Thyroid gland (tissue), 4 donors: ENCODE data around the gene KCNS3.

Source experiments
- POLR2A ChIP-seq, 2 donors: fragments of 450-650 bp; IDR thresholded peaks; one replicate each; pipeline ENCODE4 v1.6.1; 2017; ENCODE audit warnings: antibody characterized with exemption in 2 of 2, mild to moderate bottlenecking in 2 of 2, moderate library complexity in 1 of 2
- TF ChIP-seq, protein P1 (sequence below), 6 experiments: fragments of 200-600 bp in 3 of 6; fragments of 450-650 bp in 3 of 6; sonication (generic) in 3 of 6; IDR thresholded peaks; one replicate each; pipeline ENCODE4 v1.5.1; 2016 to 2019; ENCODE audit warnings: antibody characterized with exemption in 6 of 6, mild to moderate bottlenecking in 2 of 6, inconsistent platforms in 1 of 6, moderate library complexity in 1 of 6

DNA sequence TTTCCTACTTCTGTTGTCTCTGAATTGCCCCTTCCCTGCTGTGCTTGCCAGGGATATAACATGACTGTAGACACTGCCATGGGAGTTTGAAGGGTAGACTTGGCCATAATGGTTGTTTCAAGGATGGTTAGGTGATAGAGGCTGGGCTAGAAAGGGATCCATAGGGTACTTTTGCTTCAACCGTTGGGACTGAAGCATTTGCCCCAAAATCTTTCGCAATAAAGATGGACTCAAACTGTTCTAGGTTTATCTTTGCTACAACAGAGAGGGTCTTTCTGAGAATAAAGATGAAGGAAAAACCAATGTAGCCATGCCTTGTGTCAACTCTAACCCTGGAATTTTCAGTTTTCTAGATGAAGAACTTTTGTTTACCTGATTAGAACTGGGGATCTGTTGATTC is 35.0 kb upstream of the KCNS3 start:
- TF ChIP-seq, protein P1, sequence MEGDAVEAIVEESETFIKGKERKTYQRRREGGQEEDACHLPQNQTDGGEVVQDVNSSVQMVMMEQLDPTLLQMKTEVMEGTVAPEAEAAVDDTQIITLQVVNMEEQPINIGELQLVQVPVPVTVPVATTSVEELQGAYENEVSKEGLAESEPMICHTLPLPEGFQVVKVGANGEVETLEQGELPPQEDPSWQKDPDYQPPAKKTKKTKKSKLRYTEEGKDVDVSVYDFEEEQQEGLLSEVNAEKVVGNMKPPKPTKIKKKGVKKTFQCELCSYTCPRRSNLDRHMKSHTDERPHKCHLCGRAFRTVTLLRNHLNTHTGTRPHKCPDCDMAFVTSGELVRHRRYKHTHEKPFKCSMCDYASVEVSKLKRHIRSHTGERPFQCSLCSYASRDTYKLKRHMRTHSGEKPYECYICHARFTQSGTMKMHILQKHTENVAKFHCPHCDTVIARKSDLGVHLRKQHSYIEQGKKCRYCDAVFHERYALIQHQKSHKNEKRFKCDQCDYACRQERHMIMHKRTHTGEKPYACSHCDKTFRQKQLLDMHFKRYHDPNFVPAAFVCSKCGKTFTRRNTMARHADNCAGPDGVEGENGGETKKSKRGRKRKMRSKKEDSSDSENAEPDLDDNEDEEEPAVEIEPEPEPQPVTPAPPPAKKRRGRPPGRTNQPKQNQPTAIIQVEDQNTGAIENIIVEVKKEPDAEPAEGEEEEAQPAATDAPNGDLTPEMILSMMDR (IDR thresholded peaks at IDR 0.05), result no peak
- TF ChIP-seq POLR2A (IDR thresholded peaks at IDR 0.05), result no peak
